Measurements from ENCODE around the gene ASB8. TPM values are rescaled to one million over a fixed set of nuclear protein-coding genes. Genes with fewer than 3 reads are reported as not detected.

Gene ASB8
- total and polyA plus RNA-seq, 9 of the 15 experiments (the other 6 are each of a cell fraction or from before 2014, with no cell fraction given), result 13.3 to 29.0 (median 19.6) TPM

GRCh38 chr12:48105867-48106680 lies 51.2 kb downstream of the ASB8 start, which contains the start of gene SENP1 (continued):
- TF ChIP-seq, protein P1, sequence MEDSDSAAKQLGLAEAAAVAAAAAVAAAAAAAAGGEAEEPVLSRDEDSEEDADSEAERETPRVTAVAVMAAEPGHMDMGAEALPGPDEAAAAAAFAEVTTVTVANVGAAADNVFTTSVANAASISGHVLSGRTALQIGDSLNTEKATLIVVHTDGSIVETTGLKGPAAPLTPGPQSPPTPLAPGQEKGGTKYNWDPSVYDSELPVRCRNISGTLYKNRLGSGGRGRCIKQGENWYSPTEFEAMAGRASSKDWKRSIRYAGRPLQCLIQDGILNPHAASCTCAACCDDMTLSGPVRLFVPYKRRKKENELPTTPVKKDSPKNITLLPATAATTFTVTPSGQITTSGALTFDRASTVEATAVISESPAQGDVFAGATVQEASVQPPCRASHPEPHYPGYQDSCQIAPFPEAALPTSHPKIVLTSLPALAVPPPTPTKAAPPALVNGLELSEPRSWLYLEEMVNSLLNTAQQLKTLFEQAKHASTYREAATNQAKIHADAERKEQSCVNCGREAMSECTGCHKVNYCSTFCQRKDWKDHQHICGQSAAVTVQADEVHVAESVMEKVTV (CRISPR knock-in tag; IDR thresholded peaks at IDR 0.05), result no peak
- TF ChIP-seq ZNF311 (CRISPR knock-in tag; IDR thresholded peaks at IDR 0.05) (no peak), CREB1 (IDR thresholded peaks at IDR 0.05) (no peak), CREB1 (CRISPR knock-in tag; IDR thresholded peaks at IDR 0.05) (peak; percentile 34; the same call in 1 of the 2 replicates), ZEB2 (IDR thresholded peaks at IDR 0.05) (no peak; the same call in none of the 2 replicates), ZSCAN32 (CRISPR knock-in tag; IDR thresholded peaks at IDR 0.05) (no peak), ZNF449 (CRISPR knock-in tag; IDR thresholded peaks at IDR 0.05) (no peak), MXI1 (IDR thresholded peaks at IDR 0.05; ENCODE audit: low read depth, low read length) (0 out of 2 replicates have a peak, but pooled peaks have one; percentile 41), MCM5 (IDR thresholded peaks at IDR 0.05; ENCODE audit: low read depth) (no peak), HDAC8 (tag; IDR thresholded peaks at IDR 0.05) (no peak), RCOR1 (IDR thresholded peaks at IDR 0.05; ENCODE audit: borderline replicate concordance in 1 of 2, low read depth in 2 of 2, low read length in 2 of 2) (peak; percentile 33 to 74; a peak in 3 of 4 replicates), NFRKB (IDR thresholded peaks at IDR 0.05; ENCODE audit: low read depth) (peak; percentile 92), ZNF23 (CRISPR knock-in tag; IDR thresholded peaks at IDR 0.05) (no peak), DNMT1 (IDR thresholded peaks at IDR 0.05) (no peak; the same call in 1 of the 2 replicates), POLR2G (IDR thresholded peaks at IDR 0.05; ENCODE audit: low read depth, low read length) (peak; percentile 91)
- TF ChIP-seq, protein P2, sequence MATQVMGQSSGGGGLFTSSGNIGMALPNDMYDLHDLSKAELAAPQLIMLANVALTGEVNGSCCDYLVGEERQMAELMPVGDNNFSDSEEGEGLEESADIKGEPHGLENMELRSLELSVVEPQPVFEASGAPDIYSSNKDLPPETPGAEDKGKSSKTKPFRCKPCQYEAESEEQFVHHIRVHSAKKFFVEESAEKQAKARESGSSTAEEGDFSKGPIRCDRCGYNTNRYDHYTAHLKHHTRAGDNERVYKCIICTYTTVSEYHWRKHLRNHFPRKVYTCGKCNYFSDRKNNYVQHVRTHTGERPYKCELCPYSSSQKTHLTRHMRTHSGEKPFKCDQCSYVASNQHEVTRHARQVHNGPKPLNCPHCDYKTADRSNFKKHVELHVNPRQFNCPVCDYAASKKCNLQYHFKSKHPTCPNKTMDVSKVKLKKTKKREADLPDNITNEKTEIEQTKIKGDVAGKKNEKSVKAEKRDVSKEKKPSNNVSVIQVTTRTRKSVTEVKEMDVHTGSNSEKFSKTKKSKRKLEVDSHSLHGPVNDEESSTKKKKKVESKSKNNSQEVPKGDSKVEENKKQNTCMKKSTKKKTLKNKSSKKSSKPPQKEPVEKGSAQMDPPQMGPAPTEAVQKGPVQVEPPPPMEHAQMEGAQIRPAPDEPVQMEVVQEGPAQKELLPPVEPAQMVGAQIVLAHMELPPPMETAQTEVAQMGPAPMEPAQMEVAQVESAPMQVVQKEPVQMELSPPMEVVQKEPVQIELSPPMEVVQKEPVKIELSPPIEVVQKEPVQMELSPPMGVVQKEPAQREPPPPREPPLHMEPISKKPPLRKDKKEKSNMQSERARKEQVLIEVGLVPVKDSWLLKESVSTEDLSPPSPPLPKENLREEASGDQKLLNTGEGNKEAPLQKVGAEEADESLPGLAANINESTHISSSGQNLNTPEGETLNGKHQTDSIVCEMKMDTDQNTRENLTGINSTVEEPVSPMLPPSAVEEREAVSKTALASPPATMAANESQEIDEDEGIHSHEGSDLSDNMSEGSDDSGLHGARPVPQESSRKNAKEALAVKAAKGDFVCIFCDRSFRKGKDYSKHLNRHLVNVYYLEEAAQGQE (IDR thresholded peaks at IDR 0.05; ENCODE audit: borderline replicate concordance), result peak; percentile 87
- TF ChIP-seq, protein P2 (CRISPR knock-in tag; IDR thresholded peaks at IDR 0.05; ENCODE audit: low read depth), result no peak
